ENCODE data around the gene LMOD3.
A peak's percentile ranks its signal among the peaks of the same experiment; 100 is the strongest.

LMOD3 gene

GRCh38 chr3:69141313-69141712 is 18.9 kb upstream of the LMOD3 start:
- Mint-ChIP-seq H3K27ac (no peak overlapping the region), H3K27me3 (peaks cover 2% of the 10 kb centered on the region), H3K4me1 (ENCODE audit: low read depth) (no peaks in the 10 kb centered on the region), H3K4me3 (no peak overlapping the region), H3K9me3 (ENCODE audit: low read depth) (no peaks in the 10 kb centered on the region), H3K36me3 (no peaks in the 10 kb centered on the region)

- Mint-ChIP-seq H3K36me3 (peaks cover 2% of the 10 kb centered on the region), H3K27me3 (peaks cover 2% of the 10 kb centered on the region), H3K4me1 (ENCODE audit: low read depth) (no peaks in the 10 kb centered on the region), H3K9me3 (ENCODE audit: low read depth) (no peaks in the 10 kb centered on the region), H3K27ac (no peak overlapping the region), H3K4me3 (no peak overlapping the region)
Measured at GRCh38 chr3:69137412-69137811, 15.0 kb upstream of the LMOD3 start.

GRCh38 chr3:69137005-69137404 is 14.6 kb upstream of the LMOD3 start:
- peaks cover 2% of the 10 kb centered on the region for H3K27me3 Mint-ChIP-seq
- H3K9me3 Mint-ChIP-seq (ENCODE audit: low read depth): no peaks in the 10 kb centered on the region
- H3K27ac Mint-ChIP-seq: no peak overlapping the region
- H3K4me3 Mint-ChIP-seq: no peak overlapping the region
- no peaks in the 10 kb centered on the region for H3K4me1 Mint-ChIP-seq (ENCODE audit: low read depth)
- H3K36me3 Mint-ChIP-seq: peaks cover 3% of the 10 kb centered on the region

GRCh38 chr3:69130689-69131088 is 8.3 kb upstream of the LMOD3 start:
- Mint-ChIP-seq H3K4me1 (ENCODE audit: low read depth) (no peaks in the 10 kb centered on the region), H3K9me3 (ENCODE audit: low read depth) (no peaks in the 10 kb centered on the region), H3K4me3 (no peak overlapping the region), H3K27ac (no peak overlapping the region), H3K36me3 (peaks cover 4% of the 10 kb centered on the region), H3K27me3 (peaks cover 3% of the 10 kb centered on the region)

GRCh38 chr3:69129531-69129930 is 7.1 kb upstream of the LMOD3 start:
- H3K27ac Mint-ChIP-seq: no peak overlapping the region
- peaks cover 3% of the 10 kb centered on the region for H3K27me3 Mint-ChIP-seq
- peaks cover 2% of the 10 kb centered on the region for H3K36me3 Mint-ChIP-seq
- no peaks in the 10 kb centered on the region for H3K9me3 Mint-ChIP-seq (ENCODE audit: low read depth)
- no peaks in the 10 kb centered on the region for H3K4me1 Mint-ChIP-seq (ENCODE audit: low read depth)
- no peak overlapping the region for H3K4me3 Mint-ChIP-seq

GRCh38 chr3:69128509-69128908 is 6.1 kb upstream of the LMOD3 start:
- Mint-ChIP-seq H3K4me3 (no peak overlapping the region), H3K27ac (no peak overlapping the region), H3K36me3 (peaks cover 2% of the 10 kb centered on the region), H3K4me1 (ENCODE audit: low read depth) (no peaks in the 10 kb centered on the region), H3K27me3 (peaks cover 3% of the 10 kb centered on the region), H3K9me3 (ENCODE audit: low read depth) (no peaks in the 10 kb centered on the region)

- no peak overlapping the region for H3K27ac Mint-ChIP-seq
Measured at GRCh38 chr3:69126999-69127398, 4.6 kb upstream of the LMOD3 start.

GRCh38 chr3:69126216-69126615 is 3.8 kb upstream of the LMOD3 start:
- no peaks in the 10 kb centered on the region for H3K36me3 Mint-ChIP-seq
- no peaks in the 10 kb centered on the region for H3K9me3 Mint-ChIP-seq (ENCODE audit: low read depth)
- H3K4me1 Mint-ChIP-seq (ENCODE audit: low read depth): peaks cover 1% of the 10 kb centered on the region
- H3K27me3 Mint-ChIP-seq: peaks cover 3% of the 10 kb centered on the region
- H3K4me3 Mint-ChIP-seq: no peak overlapping the region
- H3K27ac Mint-ChIP-seq: no peak overlapping the region

More at GRCh38 chr3:69126999-69127398, 4.6 kb upstream of the LMOD3 start:
- peaks cover 1% of the 10 kb centered on the region for H3K36me3 Mint-ChIP-seq
- H3K4me1 Mint-ChIP-seq (ENCODE audit: low read depth): no peaks in the 10 kb centered on the region
- H3K4me3 Mint-ChIP-seq: no peak overlapping the region
- peaks cover 3% of the 10 kb centered on the region for H3K27me3 Mint-ChIP-seq
- no peaks in the 10 kb centered on the region for H3K9me3 Mint-ChIP-seq (ENCODE audit: low read depth)

- Mint-ChIP-seq H3K36me3 (no peaks in the 10 kb centered on the region), H3K27ac (no peak overlapping the region), H3K4me1 (ENCODE audit: low read depth) (peaks cover 5% of the 10 kb centered on the region), H3K27me3 (peaks cover 2% of the 10 kb centered on the region), H3K4me3 (no peak overlapping the region), H3K9me3 (ENCODE audit: low read depth) (no peaks in the 10 kb centered on the region)
Measured at GRCh38 chr3:69121950-69122349, 445 bp downstream of the LMOD3 start.

- Mint-ChIP-seq H3K27ac (no peak overlapping the region), H3K9me3 (ENCODE audit: low read depth) (no peaks in the 10 kb centered on the region), H3K36me3 (no peaks in the 10 kb centered on the region), H3K4me3 (no peak overlapping the region), H3K27me3 (peaks cover 2% of the 10 kb centered on the region), H3K4me1 (ENCODE audit: low read depth) (peaks cover 5% of the 10 kb centered on the region)
Measured at GRCh38 chr3:69121513-69121912, 882 bp downstream of the LMOD3 start.

- no peak overlapping the region for H3K4me3 Mint-ChIP-seq
- H3K27ac Mint-ChIP-seq: no peak overlapping the region
- H3K9me3 Mint-ChIP-seq (ENCODE audit: low read depth): no peaks in the 10 kb centered on the region
- H3K36me3 Mint-ChIP-seq: no peaks in the 10 kb centered on the region
- H3K4me1 Mint-ChIP-seq (ENCODE audit: low read depth): peaks cover 5% of the 10 kb centered on the region
- peaks cover 2% of the 10 kb centered on the region for H3K27me3 Mint-ChIP-seq
Measured at GRCh38 chr3:69120879-69121464, 1.4 kb downstream of the LMOD3 start.

GRCh38 chr3:69119681-69120080 is 2.7 kb downstream of the LMOD3 start:
- Mint-ChIP-seq H3K4me1 (ENCODE audit: low read depth) (peaks cover 5% of the 10 kb centered on the region), H3K27ac (no peak overlapping the region), H3K9me3 (ENCODE audit: low read depth) (no peaks in the 10 kb centered on the region), H3K36me3 (peaks cover 2% of the 10 kb centered on the region), H3K27me3 (no peaks in the 10 kb centered on the region), H3K4me3 (no peak overlapping the region)

GRCh38 chr3:69119138-69119537 is 3.3 kb downstream of the LMOD3 start:
- H3K4me3 Mint-ChIP-seq: no peak overlapping the region
- peaks cover 6% of the 10 kb centered on the region for H3K4me1 Mint-ChIP-seq (ENCODE audit: low read depth)
- H3K9me3 Mint-ChIP-seq (ENCODE audit: low read depth): no peaks in the 10 kb centered on the region
- peak overlapping the region; percentile 31 for H3K27ac Mint-ChIP-seq
- H3K27me3 Mint-ChIP-seq: no peaks in the 10 kb centered on the region
- peaks cover 2% of the 10 kb centered on the region for H3K36me3 Mint-ChIP-seq

- Mint-ChIP-seq H3K36me3 (peaks cover 2% of the 10 kb centered on the region), H3K4me1 (ENCODE audit: low read depth) (peaks cover 11% of the 10 kb centered on the region), H3K27ac (no peak overlapping the region), H3K9me3 (ENCODE audit: low read depth) (no peaks in the 10 kb centered on the region), H3K27me3 (no peaks in the 10 kb centered on the region), H3K4me3 (no peak overlapping the region)
Measured at GRCh38 chr3:69118555-69118954, 3.8 kb downstream of the LMOD3 start.

GRCh38 chr3:69116897-69117296 is 5.5 kb downstream of the LMOD3 start:
- no peaks in the 10 kb centered on the region for H3K9me3 Mint-ChIP-seq (ENCODE audit: low read depth)
- H3K27ac Mint-ChIP-seq: no peak overlapping the region
- no peak overlapping the region for H3K4me3 Mint-ChIP-seq
- no peaks in the 10 kb centered on the region for H3K27me3 Mint-ChIP-seq
- peaks cover 2% of the 10 kb centered on the region for H3K36me3 Mint-ChIP-seq
- peaks cover 17% of the 10 kb centered on the region for H3K4me1 Mint-ChIP-seq (ENCODE audit: low read depth)

- no peak overlapping the region for H3K27ac Mint-ChIP-seq
- H3K4me3 Mint-ChIP-seq: no peak overlapping the region
- peaks cover 16% of the 10 kb centered on the region for H3K4me1 Mint-ChIP-seq (ENCODE audit: low read depth)
- H3K36me3 Mint-ChIP-seq: peaks cover 2% of the 10 kb centered on the region
- no peaks in the 10 kb centered on the region for H3K27me3 Mint-ChIP-seq
- H3K9me3 Mint-ChIP-seq (ENCODE audit: low read depth): no peaks in the 10 kb centered on the region
Measured at GRCh38 chr3:69116162-69116561, 6.2 kb downstream of the LMOD3 start.
